GM23338 (cell line): ENCODE data around the gene LONRF2.

Experiments
- EZH2 ChIP-seq: fragments of 200-600 bp; sonication (generic); IDR thresholded peaks from one replicate; pipeline ENCODE4 v1.8.0; 2017; ENCODE audit warnings: antibody characterized with exemption, mild to moderate bottlenecking, low read depth; ENCODE audit not compliant: unreplicated experiment
- EZH2phosphoT487 ChIP-seq: fragments of 200-600 bp; sonication (generic); IDR thresholded peaks from one replicate; pipeline ENCODE4 v1.8.1; 2018; ENCODE audit warnings: antibody characterized with exemption; ENCODE audit not compliant: unreplicated experiment
- JUNB ChIP-seq: IDR thresholded peaks from one replicate; pipeline ENCODE4 v1.6.1; 2016; ENCODE audit warnings: antibody characterized with exemption; ENCODE audit not compliant: unreplicated experiment
- POLR2AphosphoS5 ChIP-seq: IDR thresholded peaks from 2 replicates; pipeline ENCODE4 v1.6.1; 2016; ENCODE audit warnings: antibody characterized with exemption, low read depth
- STAT1 ChIP-seq: IDR thresholded peaks from one replicate; pipeline ENCODE4 v1.6.1; 2016; ENCODE audit warnings: antibody characterized with exemption; ENCODE audit not compliant: unreplicated experiment
- ZNF114 ChIP-seq: fragments of 250-450 bp; sonication (Bioruptor Pico); IDR thresholded peaks from 2 replicates; pipeline ENCODE4 v1.5.0; 2020; ENCODE audit warnings: mild to moderate bottlenecking, moderate library complexity
- TF ChIP-seq, protein P1 (sequence below), 2 experiments: fragments of 200-600 bp in 1 of 2; sonication (generic) in 1 of 2; conservative IDR thresholded peaks; 2 replicates each; pipeline versions ENCODE4 v1.5.1 to v1.6.1; 2016 to 2017; ENCODE audit warnings: antibody characterized with exemption in 2 of 2, low read depth in 2 of 2, mild to moderate bottlenecking in 2 of 2, moderate library complexity in 1 of 2
- TF ChIP-seq, protein P2 (sequence below): IDR thresholded peaks from one replicate; pipeline ENCODE4 v1.6.1; 2018; ENCODE audit warnings: antibody characterized with exemption; ENCODE audit not compliant: unreplicated experiment
- TF ChIP-seq, protein P3 (sequence below): IDR thresholded peaks from 2 replicates; pipeline ENCODE4 v1.6.1; 2016; ENCODE audit warnings: antibody characterized with exemption

GRCh38 chr2:100350661-100351185 is 28.4 kb upstream of the LONRF2 start:
- TF ChIP-seq POLR2AphosphoS5: no peak
- TF ChIP-seq, protein P1, sequence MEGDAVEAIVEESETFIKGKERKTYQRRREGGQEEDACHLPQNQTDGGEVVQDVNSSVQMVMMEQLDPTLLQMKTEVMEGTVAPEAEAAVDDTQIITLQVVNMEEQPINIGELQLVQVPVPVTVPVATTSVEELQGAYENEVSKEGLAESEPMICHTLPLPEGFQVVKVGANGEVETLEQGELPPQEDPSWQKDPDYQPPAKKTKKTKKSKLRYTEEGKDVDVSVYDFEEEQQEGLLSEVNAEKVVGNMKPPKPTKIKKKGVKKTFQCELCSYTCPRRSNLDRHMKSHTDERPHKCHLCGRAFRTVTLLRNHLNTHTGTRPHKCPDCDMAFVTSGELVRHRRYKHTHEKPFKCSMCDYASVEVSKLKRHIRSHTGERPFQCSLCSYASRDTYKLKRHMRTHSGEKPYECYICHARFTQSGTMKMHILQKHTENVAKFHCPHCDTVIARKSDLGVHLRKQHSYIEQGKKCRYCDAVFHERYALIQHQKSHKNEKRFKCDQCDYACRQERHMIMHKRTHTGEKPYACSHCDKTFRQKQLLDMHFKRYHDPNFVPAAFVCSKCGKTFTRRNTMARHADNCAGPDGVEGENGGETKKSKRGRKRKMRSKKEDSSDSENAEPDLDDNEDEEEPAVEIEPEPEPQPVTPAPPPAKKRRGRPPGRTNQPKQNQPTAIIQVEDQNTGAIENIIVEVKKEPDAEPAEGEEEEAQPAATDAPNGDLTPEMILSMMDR (conservative IDR thresholded peaks at IDR 0.05; ENCODE audit: low read depth in 2 of 2): no peak
- no peak for TF ChIP-seq EZH2
- no peak for TF ChIP-seq EZH2phosphoT487
- no peak for TF ChIP-seq STAT1
- TF ChIP-seq, protein P2, sequence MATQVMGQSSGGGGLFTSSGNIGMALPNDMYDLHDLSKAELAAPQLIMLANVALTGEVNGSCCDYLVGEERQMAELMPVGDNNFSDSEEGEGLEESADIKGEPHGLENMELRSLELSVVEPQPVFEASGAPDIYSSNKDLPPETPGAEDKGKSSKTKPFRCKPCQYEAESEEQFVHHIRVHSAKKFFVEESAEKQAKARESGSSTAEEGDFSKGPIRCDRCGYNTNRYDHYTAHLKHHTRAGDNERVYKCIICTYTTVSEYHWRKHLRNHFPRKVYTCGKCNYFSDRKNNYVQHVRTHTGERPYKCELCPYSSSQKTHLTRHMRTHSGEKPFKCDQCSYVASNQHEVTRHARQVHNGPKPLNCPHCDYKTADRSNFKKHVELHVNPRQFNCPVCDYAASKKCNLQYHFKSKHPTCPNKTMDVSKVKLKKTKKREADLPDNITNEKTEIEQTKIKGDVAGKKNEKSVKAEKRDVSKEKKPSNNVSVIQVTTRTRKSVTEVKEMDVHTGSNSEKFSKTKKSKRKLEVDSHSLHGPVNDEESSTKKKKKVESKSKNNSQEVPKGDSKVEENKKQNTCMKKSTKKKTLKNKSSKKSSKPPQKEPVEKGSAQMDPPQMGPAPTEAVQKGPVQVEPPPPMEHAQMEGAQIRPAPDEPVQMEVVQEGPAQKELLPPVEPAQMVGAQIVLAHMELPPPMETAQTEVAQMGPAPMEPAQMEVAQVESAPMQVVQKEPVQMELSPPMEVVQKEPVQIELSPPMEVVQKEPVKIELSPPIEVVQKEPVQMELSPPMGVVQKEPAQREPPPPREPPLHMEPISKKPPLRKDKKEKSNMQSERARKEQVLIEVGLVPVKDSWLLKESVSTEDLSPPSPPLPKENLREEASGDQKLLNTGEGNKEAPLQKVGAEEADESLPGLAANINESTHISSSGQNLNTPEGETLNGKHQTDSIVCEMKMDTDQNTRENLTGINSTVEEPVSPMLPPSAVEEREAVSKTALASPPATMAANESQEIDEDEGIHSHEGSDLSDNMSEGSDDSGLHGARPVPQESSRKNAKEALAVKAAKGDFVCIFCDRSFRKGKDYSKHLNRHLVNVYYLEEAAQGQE: no peak
- no peak for TF ChIP-seq ZNF114 (CRISPR knock-in tag)
- no peak for TF ChIP-seq JUNB
- TF ChIP-seq, protein P3, sequence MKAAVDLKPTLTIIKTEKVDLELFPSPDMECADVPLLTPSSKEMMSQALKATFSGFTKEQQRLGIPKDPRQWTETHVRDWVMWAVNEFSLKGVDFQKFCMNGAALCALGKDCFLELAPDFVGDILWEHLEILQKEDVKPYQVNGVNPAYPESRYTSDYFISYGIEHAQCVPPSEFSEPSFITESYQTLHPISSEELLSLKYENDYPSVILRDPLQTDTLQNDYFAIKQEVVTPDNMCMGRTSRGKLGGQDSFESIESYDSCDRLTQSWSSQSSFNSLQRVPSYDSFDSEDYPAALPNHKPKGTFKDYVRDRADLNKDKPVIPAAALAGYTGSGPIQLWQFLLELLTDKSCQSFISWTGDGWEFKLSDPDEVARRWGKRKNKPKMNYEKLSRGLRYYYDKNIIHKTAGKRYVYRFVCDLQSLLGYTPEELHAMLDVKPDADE: no peak
